ENCODE data around the gene ARMC7. TPM values are rescaled to one million over a fixed set of nuclear protein-coding genes. Genes with fewer than 3 reads are reported as not detected.
"Not testable (repeated sequence)": the region's sequence is repeated elsewhere in the genome, so short reads cannot be mapped to it uniquely, and the experiment has no call there.

The ARMC7 gene
- polyA plus RNA-seq, 2 donors, result 6.3 to 7.0 TPM

DNA sequence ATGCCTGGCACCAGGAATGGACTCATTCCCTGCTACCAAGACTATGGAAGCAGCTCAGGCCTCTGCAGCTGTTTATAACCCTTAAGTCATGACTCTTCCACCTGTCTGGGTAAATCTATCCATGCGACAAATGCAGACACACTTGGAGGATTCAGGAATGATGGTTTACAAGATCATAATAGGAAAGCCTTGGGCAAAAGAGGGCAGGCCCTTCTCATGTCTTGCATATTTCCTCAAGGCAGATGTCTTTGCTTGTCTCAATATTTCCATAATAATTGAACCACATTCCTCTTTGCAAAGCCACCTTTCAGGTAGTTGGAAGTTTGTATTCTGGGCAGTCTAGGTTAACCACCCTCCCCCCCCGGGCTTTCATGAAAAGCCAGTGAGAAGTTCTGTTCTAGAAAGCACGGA is 45.4 kb downstream of the ARMC7 start:
- Histone ChIP-seq H3K27me3 (ENCODE audit: control insufficient read depth in 1 of 2, insufficient read depth in 2 of 2, low read length in 2 of 2) (no peaks in the 10 kb centered on the region), H3K9me3 (ENCODE audit: control insufficient read depth in 2 of 2, insufficient read depth in 1 of 2, low read depth in 1 of 2, low read length in 1 of 2) (no peaks in the 10 kb centered on the region), H3K4me1 (ENCODE audit: control insufficient read depth in 2 of 2, insufficient read depth in 2 of 2, low read length in 1 of 2) (no peaks in the 10 kb centered on the region), H3K4me3 (ENCODE audit: low read depth in 1 of 2, low read length in 2 of 2) (no peak overlapping the region), H3K27ac (ENCODE audit: low read depth in 2 of 2, low read length in 1 of 2) (peak overlapping the region; percentile 1 to 67), H3K36me3 (ENCODE audit: control insufficient read depth in 2 of 2, insufficient read depth in 2 of 2, low read length in 1 of 2) (no peaks in the 10 kb centered on the region)
- 54 to 62% methylated on average over 3 of the region's 3 CpGs for WGBS, 2 donors

DNA sequence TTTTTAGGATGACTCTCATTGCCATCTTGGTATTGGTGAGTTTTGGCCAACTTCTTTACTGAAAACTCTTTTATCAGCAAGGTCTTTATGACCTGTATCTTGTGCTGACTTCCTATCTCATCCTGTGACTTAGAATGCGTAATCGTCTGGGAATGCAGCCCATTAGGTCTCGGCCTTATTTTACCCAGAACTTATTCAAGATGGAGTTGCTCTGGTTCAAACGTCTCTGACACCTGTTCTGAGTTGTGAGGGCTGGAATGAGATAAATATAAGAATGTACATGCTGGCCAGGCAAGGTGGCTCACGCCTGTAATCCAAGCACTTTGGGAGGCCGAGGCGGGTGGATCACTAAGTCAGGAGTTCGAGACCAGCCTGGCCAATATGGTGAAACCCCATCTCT is 48.7 kb downstream of the ARMC7 start:
- H3K27me3 ChIP-seq (ENCODE audit: control insufficient read depth in 1 of 2, insufficient read depth in 2 of 2, low read length in 2 of 2); H3K36me3 ChIP-seq (ENCODE audit: control insufficient read depth in 2 of 2, insufficient read depth in 2 of 2, low read length in 1 of 2); H3K9me3 ChIP-seq (ENCODE audit: control insufficient read depth in 2 of 2, insufficient read depth in 1 of 2, low read depth in 1 of 2, low read length in 1 of 2); H3K4me3 ChIP-seq (ENCODE audit: low read depth in 1 of 2, low read length in 2 of 2); H3K4me1 ChIP-seq (ENCODE audit: control insufficient read depth in 2 of 2, insufficient read depth in 2 of 2, low read length in 1 of 2): not testable (repeated sequence)
- H3K27ac ChIP-seq (ENCODE audit: low read depth in 2 of 2, low read length in 1 of 2), result peak overlapping the region; percentile 61 to 67
- 89% methylated on average over 8 of the region's 8 CpGs for WGBS, 2 donors

DNA sequence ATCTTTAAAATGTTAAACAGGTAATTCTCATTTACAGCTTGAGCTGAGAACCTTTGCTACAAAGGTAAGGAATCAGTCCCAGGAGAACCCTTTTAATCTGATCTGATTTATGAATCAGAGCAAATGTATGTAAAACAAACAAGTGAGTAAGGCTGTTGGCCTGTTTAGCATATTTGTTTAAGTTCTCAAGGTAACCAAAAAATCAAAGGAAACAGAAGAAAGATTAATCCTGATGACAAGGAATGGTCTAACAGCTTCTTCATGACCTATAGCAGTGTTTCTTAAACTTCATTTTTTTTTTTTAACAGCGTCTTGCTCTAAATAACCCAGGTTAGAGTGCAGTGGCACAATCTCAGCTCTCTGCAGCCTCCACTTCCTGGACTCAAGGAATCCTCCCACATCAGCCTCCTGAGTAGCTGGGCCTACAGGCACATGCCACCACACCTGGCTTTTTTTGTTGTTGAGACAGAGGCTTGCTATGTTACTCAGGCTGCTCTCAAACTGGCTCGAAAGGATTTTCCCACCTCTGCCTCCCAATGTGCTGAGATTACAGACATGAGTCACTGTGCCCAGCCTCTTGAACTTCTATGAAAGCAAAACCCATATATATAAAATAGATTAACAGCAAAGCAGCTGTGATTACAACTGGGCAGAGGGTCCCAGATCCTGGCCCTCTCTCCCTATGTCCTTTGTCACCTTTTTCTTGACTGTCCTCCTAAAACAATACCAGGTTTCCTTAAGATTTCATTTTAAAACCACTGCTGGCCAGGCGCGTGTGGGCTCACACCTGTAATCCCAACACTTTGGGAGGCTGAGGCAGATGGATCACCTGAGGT is 49.6 kb downstream of the ARMC7 start:
- Histone ChIP-seq H3K27me3 (ENCODE audit: control insufficient read depth in 1 of 2, insufficient read depth in 2 of 2, low read length in 2 of 2) (no peaks in the 10 kb centered on the region), H3K9me3 (ENCODE audit: control insufficient read depth in 2 of 2, insufficient read depth in 1 of 2, low read depth in 1 of 2, low read length in 1 of 2) (no peaks in the 10 kb centered on the region), H3K4me3 (ENCODE audit: low read depth in 1 of 2, low read length in 2 of 2) (no peak overlapping the region), H3K27ac (ENCODE audit: low read depth in 2 of 2, low read length in 1 of 2) (peak overlapping the region; percentile 65 to 79), H3K4me1 (ENCODE audit: control insufficient read depth in 2 of 2, insufficient read depth in 2 of 2, low read length in 1 of 2) (no peaks in the 10 kb centered on the region), H3K36me3 (ENCODE audit: control insufficient read depth in 2 of 2, insufficient read depth in 2 of 2, low read length in 1 of 2) (no peaks in the 10 kb centered on the region)
- whole genome bisulfite sequencing, 2 donors, result 69 to 73% methylated on average over 4 of the region's 4 CpGs

DNA sequence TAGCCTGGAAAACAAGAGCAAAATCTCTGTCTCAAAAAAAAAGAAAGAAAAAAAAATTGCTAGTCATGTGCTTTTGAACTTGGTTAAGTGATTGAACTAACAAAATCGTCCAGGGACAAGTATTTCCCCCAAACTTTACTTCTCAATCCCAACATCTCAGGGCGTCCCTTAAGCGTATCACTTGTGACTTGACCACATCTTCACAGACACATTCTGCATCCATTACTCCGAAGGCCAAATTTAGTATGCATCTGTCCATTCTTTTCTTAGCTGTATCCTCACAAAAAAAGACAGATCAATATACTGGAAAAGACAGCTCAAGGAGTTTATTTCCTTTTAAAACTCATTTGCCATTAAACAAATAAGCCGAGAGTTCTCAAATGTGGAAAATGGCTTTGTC is 50.4 kb downstream of the ARMC7 start:
- H3K36me3 ChIP-seq (ENCODE audit: control insufficient read depth in 2 of 2, insufficient read depth in 2 of 2, low read length in 1 of 2), result no peaks in the 10 kb centered on the region

DNA sequence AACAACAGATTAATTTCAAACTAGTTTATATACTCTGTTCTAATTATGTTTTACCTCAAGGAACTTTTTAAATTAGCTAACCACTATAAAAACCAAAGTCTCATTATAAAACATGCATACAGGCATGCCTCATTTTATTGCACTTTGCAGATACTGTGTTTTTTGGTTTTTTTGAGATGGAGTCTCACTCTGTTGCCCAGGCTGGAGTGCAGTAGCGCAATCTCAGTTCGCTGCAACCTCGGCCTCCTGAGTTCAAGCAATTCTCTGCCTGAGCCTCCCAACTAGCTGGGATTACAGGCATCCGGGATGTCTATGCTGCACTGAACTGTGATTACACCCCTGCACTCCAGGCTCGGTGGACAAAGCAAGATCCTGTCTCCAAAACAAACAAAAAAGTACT is 53.3 kb downstream of the ARMC7 start:
- H3K27me3 ChIP-seq (ENCODE audit: control insufficient read depth in 1 of 2, insufficient read depth in 2 of 2, low read length in 2 of 2), result no peaks in the 10 kb centered on the region
- H3K4me1 ChIP-seq (ENCODE audit: control insufficient read depth in 2 of 2, insufficient read depth in 2 of 2, low read length in 1 of 2), result no peaks in the 10 kb centered on the region
- H3K4me3 ChIP-seq (ENCODE audit: low read depth in 1 of 2, low read length in 2 of 2), result no peak overlapping the region
- no peaks in the 10 kb centered on the region for H3K9me3 ChIP-seq (ENCODE audit: control insufficient read depth in 2 of 2, insufficient read depth in 1 of 2, low read depth in 1 of 2, low read length in 1 of 2)
- H3K36me3 ChIP-seq (ENCODE audit: control insufficient read depth in 2 of 2, insufficient read depth in 2 of 2, low read length in 1 of 2), result peaks cover 0 to 2% of the 10 kb centered on the region in 2 donors
- 83 to 85% methylated on average over 5 of the region's 5 CpGs for WGBS, 2 donors
- no peak overlapping the region for H3K27ac ChIP-seq (ENCODE audit: low read depth in 2 of 2, low read length in 1 of 2)

More for the DNA sequence above, 50.4 kb downstream of the ARMC7 start:
- H3K9me3 ChIP-seq (ENCODE audit: control insufficient read depth in 2 of 2, insufficient read depth in 1 of 2, low read depth in 1 of 2, low read length in 1 of 2), result no peaks in the 10 kb centered on the region
- no peaks in the 10 kb centered on the region for H3K27me3 ChIP-seq (ENCODE audit: control insufficient read depth in 1 of 2, insufficient read depth in 2 of 2, low read length in 2 of 2)
- 94 to 95% methylated on average over 5 of the region's 5 CpGs for WGBS, 2 donors
- H3K4me1 ChIP-seq (ENCODE audit: control insufficient read depth in 2 of 2, insufficient read depth in 2 of 2, low read length in 1 of 2), result no peaks in the 10 kb centered on the region
- H3K27ac ChIP-seq (ENCODE audit: low read depth in 2 of 2, low read length in 1 of 2), result peak overlapping the region; percentile 65 to 79
- no peak overlapping the region for H3K4me3 ChIP-seq (ENCODE audit: low read depth in 1 of 2, low read length in 2 of 2)

DNA sequence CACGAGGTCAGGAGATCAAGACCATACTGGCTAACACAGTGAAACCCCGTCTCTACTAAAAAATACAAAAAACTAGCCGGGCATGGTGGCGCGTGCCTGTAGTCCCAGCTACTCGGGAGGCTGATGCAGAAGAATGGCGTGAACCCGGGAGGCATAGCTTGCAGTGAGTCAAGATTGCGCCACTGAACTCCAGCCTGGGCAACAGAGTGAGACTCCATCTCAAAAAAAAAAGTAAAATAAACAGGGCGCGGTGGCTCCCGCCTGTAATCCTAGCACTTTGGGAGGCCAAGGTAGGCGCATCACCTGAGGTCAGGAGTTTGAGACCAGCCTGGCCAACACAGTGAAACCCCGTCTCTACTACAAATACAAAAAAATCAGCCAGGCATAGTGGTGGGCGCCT is 54.8 kb downstream of the ARMC7 start:
- H3K9me3 ChIP-seq (ENCODE audit: control insufficient read depth in 2 of 2, insufficient read depth in 1 of 2, low read depth in 1 of 2, low read length in 1 of 2); H3K27ac ChIP-seq (ENCODE audit: low read depth in 2 of 2, low read length in 1 of 2); H3K36me3 ChIP-seq (ENCODE audit: control insufficient read depth in 2 of 2, insufficient read depth in 2 of 2, low read length in 1 of 2); H3K27me3 ChIP-seq (ENCODE audit: control insufficient read depth in 1 of 2, insufficient read depth in 2 of 2, low read length in 2 of 2); H3K4me1 ChIP-seq (ENCODE audit: control insufficient read depth in 2 of 2, insufficient read depth in 2 of 2, low read length in 1 of 2); H3K4me3 ChIP-seq (ENCODE audit: low read depth in 1 of 2, low read length in 2 of 2): not testable (repeated sequence)
- WGBS, 2 donors, result 95 to 98% methylated on average over 15 of the region's 15 CpGs

DNA sequence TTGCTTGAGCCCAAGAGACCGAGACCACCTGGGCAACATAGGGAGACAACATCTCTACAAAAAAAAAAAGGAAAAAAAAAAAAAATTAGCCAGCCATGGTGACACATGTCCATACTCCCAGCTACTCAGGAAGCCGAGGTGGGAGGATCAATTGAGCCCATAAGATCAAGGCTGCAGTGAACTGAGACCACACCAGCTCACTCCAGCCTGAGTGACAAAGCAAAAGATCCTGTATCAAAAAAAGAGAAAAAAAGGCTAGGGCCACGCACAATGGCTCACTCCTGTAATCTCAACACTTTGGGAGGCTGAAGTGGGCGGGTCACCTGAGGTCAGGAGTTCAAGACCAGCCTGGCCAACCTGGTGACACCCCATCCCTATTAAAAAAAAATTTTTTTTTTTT is 59.2 kb downstream of the ARMC7 start:
- no peaks in the 10 kb centered on the region for H3K27me3 ChIP-seq (ENCODE audit: control insufficient read depth in 1 of 2, insufficient read depth in 2 of 2, low read length in 2 of 2)
- WGBS, 2 donors, result 80 to 87% methylated on average over 4 of the region's 4 CpGs
- H3K27ac ChIP-seq (ENCODE audit: low read depth in 2 of 2, low read length in 1 of 2), result no peak overlapping the region
- H3K9me3 ChIP-seq (ENCODE audit: control insufficient read depth in 2 of 2, insufficient read depth in 1 of 2, low read depth in 1 of 2, low read length in 1 of 2), result no peaks in the 10 kb centered on the region
- no peaks in the 10 kb centered on the region for H3K4me1 ChIP-seq (ENCODE audit: control insufficient read depth in 2 of 2, insufficient read depth in 2 of 2, low read length in 1 of 2)
- H3K36me3 ChIP-seq (ENCODE audit: control insufficient read depth in 2 of 2, insufficient read depth in 2 of 2, low read length in 1 of 2), result peaks cover 0 to 13% of the 10 kb centered on the region in 2 donors
- no peak overlapping the region for H3K4me3 ChIP-seq (ENCODE audit: low read depth in 1 of 2, low read length in 2 of 2)

DNA sequence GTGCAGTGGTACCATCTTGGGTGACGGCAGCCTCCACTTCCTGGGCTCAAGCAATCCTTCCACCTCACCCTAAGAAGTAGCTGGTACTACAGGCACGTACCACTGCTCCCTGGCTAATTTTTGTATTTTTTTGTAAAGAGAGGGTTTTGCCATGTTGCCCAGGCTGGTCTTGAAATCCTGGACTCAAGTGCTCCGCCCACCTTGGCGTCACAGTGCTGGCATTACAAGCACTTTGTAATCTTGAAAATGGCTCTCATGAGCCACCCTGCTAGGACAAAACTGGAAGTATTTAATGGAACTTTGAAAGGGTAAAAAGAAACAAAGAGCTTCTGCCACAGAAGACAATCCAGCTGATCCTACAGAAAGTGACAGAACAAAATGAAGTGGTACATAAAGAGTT is 63.8 kb downstream of the ARMC7 start:
- Histone ChIP-seq H3K36me3 (ENCODE audit: control insufficient read depth in 2 of 2, insufficient read depth in 2 of 2, low read length in 1 of 2) (peaks cover 0 to 27% of the 10 kb centered on the region in 2 donors), H3K9me3 (ENCODE audit: control insufficient read depth in 2 of 2, insufficient read depth in 1 of 2, low read depth in 1 of 2, low read length in 1 of 2) (no peaks in the 10 kb centered on the region), H3K27ac (ENCODE audit: low read depth in 2 of 2, low read length in 1 of 2) (peak overlapping the region in 1 of 2 donors; percentile 24), H3K4me3 (ENCODE audit: low read depth in 1 of 2, low read length in 2 of 2) (no peak overlapping the region), H3K27me3 (ENCODE audit: control insufficient read depth in 1 of 2, insufficient read depth in 2 of 2, low read length in 2 of 2) (no peaks in the 10 kb centered on the region), H3K4me1 (ENCODE audit: control insufficient read depth in 2 of 2, insufficient read depth in 2 of 2, low read length in 1 of 2) (no peaks in the 10 kb centered on the region)
- 81 to 88% methylated on average over 4 of the region's 4 CpGs for WGBS, 2 donors

DNA sequence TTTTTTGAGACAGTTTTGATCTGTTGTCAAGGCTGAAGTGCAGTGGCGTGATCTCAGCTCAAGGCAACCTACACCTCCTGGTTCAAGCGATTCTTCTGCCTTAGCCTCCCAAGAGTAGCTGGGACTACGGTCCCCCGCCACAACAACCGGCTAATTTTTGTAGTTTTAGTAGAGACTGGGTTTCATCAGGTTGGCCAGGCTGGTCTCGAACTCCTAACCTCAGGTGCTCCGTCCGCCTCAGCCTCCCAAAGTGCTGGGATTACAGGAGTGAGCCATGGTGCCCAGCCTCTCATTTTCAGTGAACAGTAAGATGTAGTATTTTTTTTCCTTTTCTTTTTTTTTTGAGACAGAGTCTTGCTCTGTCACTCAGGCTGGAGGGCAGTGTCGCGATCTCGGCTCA is 65.2 kb downstream of the ARMC7 start:
- 92 to 93% methylated on average over 11 of the region's 11 CpGs for WGBS, 2 donors
- no peaks in the 10 kb centered on the region for H3K27me3 ChIP-seq (ENCODE audit: control insufficient read depth in 1 of 2, insufficient read depth in 2 of 2, low read length in 2 of 2)
- H3K36me3 ChIP-seq (ENCODE audit: control insufficient read depth in 2 of 2, insufficient read depth in 2 of 2, low read length in 1 of 2), result peaks cover 0 to 32% of the 10 kb centered on the region in 2 donors
- H3K4me3 ChIP-seq (ENCODE audit: low read depth in 1 of 2, low read length in 2 of 2), result no peak overlapping the region
- no peaks in the 10 kb centered on the region for H3K9me3 ChIP-seq (ENCODE audit: control insufficient read depth in 2 of 2, insufficient read depth in 1 of 2, low read depth in 1 of 2, low read length in 1 of 2)
- H3K27ac ChIP-seq (ENCODE audit: low read depth in 2 of 2, low read length in 1 of 2), result no peak overlapping the region
- no peaks in the 10 kb centered on the region for H3K4me1 ChIP-seq (ENCODE audit: control insufficient read depth in 2 of 2, insufficient read depth in 2 of 2, low read length in 1 of 2)

DNA sequence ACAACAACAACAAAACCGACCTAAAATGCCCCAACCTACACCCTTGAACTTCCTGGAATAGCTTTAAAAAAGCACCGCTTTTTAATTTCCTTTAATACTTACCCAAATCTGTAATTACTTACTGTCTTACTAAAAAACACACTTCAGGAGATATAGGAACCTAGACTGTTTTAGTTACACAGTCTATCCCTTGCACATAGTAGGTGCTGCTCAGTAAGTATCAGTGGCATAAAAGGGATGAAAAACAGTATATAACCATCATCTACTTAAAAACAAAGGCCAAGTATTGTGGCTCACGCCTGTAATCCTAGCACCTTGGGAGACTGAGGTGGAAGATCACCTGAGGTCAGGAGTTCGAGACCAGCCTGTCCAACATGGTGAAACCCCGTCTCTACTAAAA is 66.9 kb downstream of the ARMC7 start:
- no peaks in the 10 kb centered on the region for H3K9me3 ChIP-seq (ENCODE audit: control insufficient read depth in 2 of 2, insufficient read depth in 1 of 2, low read depth in 1 of 2, low read length in 1 of 2)
- peaks cover 0 to 32% of the 10 kb centered on the region in 2 donors for H3K36me3 ChIP-seq (ENCODE audit: control insufficient read depth in 2 of 2, insufficient read depth in 2 of 2, low read length in 1 of 2)
- WGBS, 2 donors, result 87 to 88% methylated on average over 5 of the region's 5 CpGs
- H3K27ac ChIP-seq (ENCODE audit: low read depth in 2 of 2, low read length in 1 of 2), result no peak overlapping the region
- H3K4me3 ChIP-seq (ENCODE audit: low read depth in 1 of 2, low read length in 2 of 2), result no peak overlapping the region
- no peaks in the 10 kb centered on the region for H3K27me3 ChIP-seq (ENCODE audit: control insufficient read depth in 1 of 2, insufficient read depth in 2 of 2, low read length in 2 of 2)
- H3K4me1 ChIP-seq (ENCODE audit: control insufficient read depth in 2 of 2, insufficient read depth in 2 of 2, low read length in 1 of 2), result no peaks in the 10 kb centered on the region

Data from esophagus (tissue), 2 donors.